GM23248 (cell line): ENCODE measurements around the gene CCL4. TPM values are rescaled to one million over a fixed set of nuclear protein-coding genes. Genes with fewer than 3 reads are reported as not detected.
A peak's percentile ranks its signal among the peaks of the same experiment; 100 is the strongest.

ENCODE experiments used
- DNase-seq: peaks from one replicate; pipeline ENCODE4 v3.0.0-alpha.2; 2015
- H2AFZ ChIP-seq: fragments of 200-600 bp; sonication (generic); 2 replicates; pipeline ENCODE4 v1.6.1; 2016; ENCODE audit warnings: antibody characterized with exemption
- H3F3A ChIP-seq: fragments of 200-600 bp; sonication (generic); 2 replicates; pipeline ENCODE4 v1.6.1; 2016; ENCODE audit warnings: mild to moderate bottlenecking, antibody characterized with exemption, mixed run types; ENCODE audit not compliant: insufficient read depth
- H3K27ac ChIP-seq: fragments of 200-600 bp; sonication (generic); 2 replicates; pipeline ENCODE4 v1.5.1; 2016; ENCODE audit warnings: mild to moderate bottlenecking
- H3K27me3 ChIP-seq: fragments of 200-600 bp; sonication (generic); replicated peaks from 2 replicates; pipeline ENCODE4 v1.6.1; 2016; ENCODE audit warnings: mild to moderate bottlenecking; ENCODE audit not compliant: insufficient read depth
- H3K36me3 ChIP-seq: fragments of 200-600 bp; sonication (generic); 2 replicates; pipeline ENCODE4 v1.6.1; 2016; ENCODE audit warnings: low read depth, mild to moderate bottlenecking
- H3K4me1 ChIP-seq: fragments of 200-600 bp; sonication (generic); 2 replicates; pipeline ENCODE4 v1.6.1; 2016; ENCODE audit warnings: mild to moderate bottlenecking; ENCODE audit not compliant: insufficient read depth
- H3K4me2 ChIP-seq: fragments of 200-600 bp; sonication (generic); one replicate; pipeline ENCODE4 v1.6.1; 2016; ENCODE audit warnings: mild to moderate bottlenecking; ENCODE audit not compliant: unreplicated experiment
- H3K4me3 ChIP-seq: fragments of 200-600 bp; sonication (generic); 2 replicates; pipeline ENCODE4 v1.5.1; 2016; ENCODE audit warnings: mild to moderate bottlenecking
- H3K79me2 ChIP-seq: fragments of 200-600 bp; sonication (generic); 2 replicates; pipeline ENCODE4 v1.6.1; 2016; ENCODE audit warnings: mild to moderate bottlenecking; ENCODE audit not compliant: insufficient read depth
- H3K9ac ChIP-seq: fragments of 200-600 bp; sonication (generic); 2 replicates; pipeline ENCODE4 v1.6.1; 2016; ENCODE audit warnings: mild to moderate bottlenecking
- H3K9me2 ChIP-seq: fragments of 200-600 bp; sonication (generic); 2 replicates; pipeline ENCODE4 v1.6.1; 2016; ENCODE audit warnings: mixed run types, mild to moderate bottlenecking, moderate library complexity; ENCODE audit not compliant: insufficient read depth
- H3K9me3 ChIP-seq: fragments of 200-600 bp; sonication (generic); one replicate; pipeline ENCODE4 v1.6.1; 2017; ENCODE audit warnings: low read depth
- H4K20me1 ChIP-seq: fragments of 200-600 bp; sonication (generic); 2 replicates; pipeline ENCODE4 v1.6.0; 2016; ENCODE audit not compliant: insufficient read depth
- EZH2 ChIP-seq: fragments of 200-600 bp; sonication (generic); IDR thresholded peaks from 2 replicates; pipeline ENCODE4 v1.6.1; 2018; ENCODE audit warnings: antibody characterized with exemption, mild to moderate bottlenecking; ENCODE audit not compliant: insufficient read depth, poor library complexity, severe bottlenecking
- EZH2phosphoT487 ChIP-seq: fragments of 200-600 bp; sonication (generic); IDR thresholded peaks from 2 replicates; pipeline ENCODE4 v1.6.1; 2018; ENCODE audit warnings: antibody characterized with exemption, moderate library complexity, mild to moderate bottlenecking, low read depth; ENCODE audit not compliant: insufficient read depth
- WGBS, 2 experiments: methylation state at CpG; one replicate each; pipeline ENCODE4 v1.1.6; 2015 to 2017; ENCODE audit warnings: low lambda C conversion rate in 2 of 2, low coverage in 1 of 2; ENCODE audit errors: missing lambda C conversion rate in 2 of 2; 5-methylcytosine and 5-hydroxymethylcytosine counted together
- in situ Hi-C: fragments of 300-500 bp; cut with MboI; formaldehyde crosslinking; loops from 2 replicates; pipeline ENCODE4 v1.15.0; 2020
- polyA plus RNA-seq: library from polyadenylated mRNA; unstranded; fragments of >200 nt; fragmentation: Nextera tagmentation; extraction: Ambion mirVana; gene quantifications from 2 replicates; pipeline ENCODE4 v1.2.1, GENCODE V29; 2016
- small RNA-seq: library from RNA; depleted of rRNA; stranded (forward); fragments of <200 nt; gene quantifications from one replicate; pipeline ENCODE3, GENCODE V24; 2014; ENCODE audit warnings: low read depth, low replicate concordance
- total RNA-seq: library from RNA; depleted of rRNA; stranded (reverse); fragments of >200 nt; shearing (Covaris generic); gene quantifications from 2 replicates; pipeline ENCODE4 v1.2.3, GENCODE V29; 2014; rRNA removed

CCL4 gene
- total and polyA plus RNA-seq, 2 experiments from 2014 or later: not detected

- H3K79me2 ChIP-seq: no peaks in the 10 kb centered on the region
- 20 to 24% methylated on average over 8 of the region's 8 CpGs for WGBS, 2 experiments
- H3K36me3 ChIP-seq: no peaks in the 10 kb centered on the region
- no peak overlapping the region for H3K4me2 ChIP-seq
- H3K27ac ChIP-seq: no peak overlapping the region
- DNase-seq: peak; percentile 34
- no peak overlapping the region for H3K9ac ChIP-seq
- H4K20me1 ChIP-seq: no peaks in the 10 kb centered on the region
- in situ Hi-C loops: no loop called here
- H3F3A ChIP-seq: 0 out of 2 replicates have a peak, but pooled peaks cover 7% of the 10 kb centered on the region
- peaks cover 22% of the 10 kb centered on the region; the same call in 1 of the 2 replicates for H3K27me3 ChIP-seq
- no peak overlapping the region for H3K4me3 ChIP-seq
- peaks cover 10% of the 10 kb centered on the region; the same call in 1 of the 2 replicates for H3K4me1 ChIP-seq
- no peaks in the 10 kb centered on the region for H3K9me2 ChIP-seq
- no peaks in the 10 kb centered on the region for H3K9me3 ChIP-seq
- TF ChIP-seq EZH2phosphoT487 (no peak), EZH2 (peak; percentile 49)
- H2AFZ ChIP-seq: no peak overlapping the region
These were observed 49.1 kb downstream of the CCL4 start for GRCh38 chr17:36152639-36153120.

- no peak overlapping the region for H3K27ac ChIP-seq
- H3K79me2 ChIP-seq: no peaks in the 10 kb centered on the region
- in situ Hi-C loops: no loop called here
- H3K4me3 ChIP-seq: no peak overlapping the region
- no peaks in the 10 kb centered on the region for H3K36me3 ChIP-seq
- peaks cover 22% of the 10 kb centered on the region; the same call in 1 of the 2 replicates for H3K27me3 ChIP-seq
- H3K4me2 ChIP-seq: no peak overlapping the region
- TF ChIP-seq EZH2phosphoT487 (no peak), EZH2 (no peak)
- H4K20me1 ChIP-seq: no peaks in the 10 kb centered on the region
- H3F3A ChIP-seq: 0 out of 2 replicates have a peak, but pooled peaks cover 3% of the 10 kb centered on the region
- no peak overlapping the region for H2AFZ ChIP-seq
- WGBS, 2 experiments: 40 to 45% methylated on average over 9 to 10 of the region's 10 CpGs
- H3K9ac ChIP-seq: no peak overlapping the region
- no peaks in the 10 kb centered on the region for H3K9me2 ChIP-seq
- H3K4me1 ChIP-seq: peaks cover 5% of the 10 kb centered on the region; the same call in 1 of the 2 replicates
- DNase-seq: peak; percentile 7
- no peaks in the 10 kb centered on the region for H3K9me3 ChIP-seq
These were observed 50.4 kb downstream of the CCL4 start for GRCh38 chr17:36153895-36154610.

Small RNA genes within 50 kb of the gene (small RNA-seq; reads per million reads assigned to genes)
- gene RN7SL301P: not detected

Other genes starting within 250 kb of the CCL4 start
- not detected in 2 replicates for gene HEATR9, start 234.9 kb upstream of the CCL4 start, total RNA-seq
- not detected in 2 replicates for gene HEATR9, start 234.9 kb upstream of the CCL4 start, polyA plus RNA-seq
- not detected in 2 replicates for gene CCL5, start 223.5 kb upstream of the CCL4 start, total RNA-seq
- not detected in 2 replicates for gene CCL5, start 223.5 kb upstream of the CCL4 start, polyA plus RNA-seq
- not detected in 2 replicates for gene RDM1, start 173.1 kb upstream of the CCL4 start, total RNA-seq
- not detected in 2 replicates for gene RDM1, start 173.1 kb upstream of the CCL4 start, polyA plus RNA-seq
- not detected in 2 replicates for gene LYZL6, start 160.1 kb upstream of the CCL4 start, total RNA-seq
- gene LYZL6, start 160.1 kb upstream of the CCL4 start, polyA plus RNA-seq: not detected in 2 replicates
- gene CCL16, start 122.3 kb upstream of the CCL4 start, total RNA-seq: not detected in 2 replicates
- not detected in 2 replicates for gene CCL16, start 122.3 kb upstream of the CCL4 start, polyA plus RNA-seq
- not detected in 2 replicates for gene CCL14, start 117.1 kb upstream of the CCL4 start, total RNA-seq
- not detected in 2 replicates for gene CCL14, start 117.1 kb upstream of the CCL4 start, polyA plus RNA-seq
- not detected in 2 replicates for gene CCL15, start 102.3 kb upstream of the CCL4 start, total RNA-seq
- gene CCL15, start 102.3 kb upstream of the CCL4 start, polyA plus RNA-seq: not detected in 2 replicates
- not detected in 2 replicates for gene CCL23, start 85.9 kb upstream of the CCL4 start, total RNA-seq
- gene CCL23, start 85.9 kb upstream of the CCL4 start, polyA plus RNA-seq: not detected in 2 replicates
- not detected in 2 replicates for gene CCL18, start 39.6 kb upstream of the CCL4 start, total RNA-seq
- gene CCL18, start 39.6 kb upstream of the CCL4 start, polyA plus RNA-seq: not detected in 2 replicates
- gene CCL3, start 13.7 kb upstream of the CCL4 start, total RNA-seq: not detected in 2 replicates
- not detected in 2 replicates for gene CCL3, start 13.7 kb upstream of the CCL4 start, polyA plus RNA-seq
- gene TBC1D3B, start 72.8 kb downstream of the CCL4 start, total RNA-seq: not detected in 2 replicates
- 0.64 and 1.0 TPM in 2 replicates for gene TBC1D3B, start 72.8 kb downstream of the CCL4 start, polyA plus RNA-seq
- gene CCL3L1, start 92.9 kb downstream of the CCL4 start, total RNA-seq: not detected in 2 replicates
- gene CCL3L1, start 92.9 kb downstream of the CCL4 start, polyA plus RNA-seq: 0.52 TPM in 1 of 2 replicates, not detected in the other
- gene CCL4L2, start 107.2 kb downstream of the CCL4 start, total RNA-seq: 7.6 TPM in 1 of 2 replicates, not detected in the other
- gene CCL4L2, start 107.2 kb downstream of the CCL4 start, polyA plus RNA-seq: 0.69 TPM in 1 of 2 replicates, not detected in the other
- gene TBC1D3I, start 160.7 kb downstream of the CCL4 start, total RNA-seq: not detected in 2 replicates
- not detected in 2 replicates for gene TBC1D3I, start 160.7 kb downstream of the CCL4 start, polyA plus RNA-seq
- gene TBC1D3G, start 220.1 kb downstream of the CCL4 start, total RNA-seq: not detected in 2 replicates
- not detected in 2 replicates for gene TBC1D3G, start 220.1 kb downstream of the CCL4 start, polyA plus RNA-seq